HG02623 (cell line): ENCODE measurements around the gene ZNF326.

Source experiments
- ATAC-seq: cut with Tn5 transposase; IDR thresholded peaks from one replicate; pipeline ENCODE4 v1.9.1; 2021; ENCODE audit warnings: moderate library complexity; ENCODE audit not compliant: unreplicated experiment

The ZNF326 gene, protein sequence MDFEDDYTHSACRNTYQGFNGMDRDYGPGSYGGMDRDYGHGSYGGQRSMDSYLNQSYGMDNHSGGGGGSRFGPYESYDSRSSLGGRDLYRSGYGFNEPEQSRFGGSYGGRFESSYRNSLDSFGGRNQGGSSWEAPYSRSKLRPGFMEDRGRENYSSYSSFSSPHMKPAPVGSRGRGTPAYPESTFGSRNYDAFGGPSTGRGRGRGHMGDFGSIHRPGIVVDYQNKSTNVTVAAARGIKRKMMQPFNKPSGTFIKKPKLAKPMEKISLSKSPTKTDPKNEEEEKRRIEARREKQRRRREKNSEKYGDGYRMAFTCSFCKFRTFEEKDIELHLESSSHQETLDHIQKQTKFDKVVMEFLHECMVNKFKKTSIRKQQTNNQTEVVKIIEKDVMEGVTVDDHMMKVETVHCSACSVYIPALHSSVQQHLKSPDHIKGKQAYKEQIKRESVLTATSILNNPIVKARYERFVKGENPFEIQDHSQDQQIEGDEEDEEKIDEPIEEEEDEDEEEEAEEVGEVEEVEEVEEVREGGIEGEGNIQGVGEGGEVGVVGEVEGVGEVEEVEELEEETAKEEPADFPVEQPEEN

DNA sequence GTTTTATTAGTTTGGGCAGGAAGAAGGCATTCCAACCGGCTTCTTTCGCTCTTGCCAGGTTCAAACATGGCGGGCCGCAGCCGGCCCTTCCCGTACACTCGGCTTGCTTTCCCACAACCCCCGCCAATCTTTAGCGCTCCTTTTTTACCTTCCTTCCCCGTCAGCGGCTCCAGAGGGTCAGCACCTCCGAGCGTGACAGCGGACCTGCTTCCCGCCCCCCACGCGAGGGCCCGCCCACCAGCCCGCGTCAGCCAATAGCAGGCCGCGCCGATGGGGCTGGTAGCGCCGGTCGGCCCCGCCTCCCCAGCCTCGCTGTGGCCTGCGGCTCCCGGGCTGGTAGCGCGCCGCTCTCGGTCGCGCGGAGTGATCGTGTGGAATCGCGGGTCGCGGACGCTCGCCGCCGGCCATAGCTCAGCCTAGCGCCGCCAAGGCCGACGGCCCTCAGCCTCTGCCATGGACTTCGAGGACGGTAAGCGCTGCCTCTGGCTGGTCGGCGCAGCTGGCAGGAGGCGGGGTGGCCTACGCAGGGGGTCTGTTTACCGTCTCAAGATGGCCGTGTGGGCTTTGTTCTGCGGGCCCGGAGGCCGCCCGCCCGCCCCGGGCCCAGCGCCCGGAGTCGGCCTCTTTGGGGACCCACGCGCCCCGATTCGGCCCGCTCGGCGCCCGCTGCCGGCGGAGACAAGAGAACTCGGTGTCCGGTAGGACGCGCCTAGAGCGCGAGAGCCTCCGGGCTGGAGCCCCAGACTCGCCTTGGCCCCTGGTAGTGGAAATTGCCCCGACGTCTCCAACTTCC, at the start of gene ZNF326:
Gene ZNF326 (plus strand): TSS at position 306 of the 793 bp plus-strand sequence. CDS start 148 bp downstream, at position 454.
- peak; percentile 96 for ATAC-seq

DNA sequence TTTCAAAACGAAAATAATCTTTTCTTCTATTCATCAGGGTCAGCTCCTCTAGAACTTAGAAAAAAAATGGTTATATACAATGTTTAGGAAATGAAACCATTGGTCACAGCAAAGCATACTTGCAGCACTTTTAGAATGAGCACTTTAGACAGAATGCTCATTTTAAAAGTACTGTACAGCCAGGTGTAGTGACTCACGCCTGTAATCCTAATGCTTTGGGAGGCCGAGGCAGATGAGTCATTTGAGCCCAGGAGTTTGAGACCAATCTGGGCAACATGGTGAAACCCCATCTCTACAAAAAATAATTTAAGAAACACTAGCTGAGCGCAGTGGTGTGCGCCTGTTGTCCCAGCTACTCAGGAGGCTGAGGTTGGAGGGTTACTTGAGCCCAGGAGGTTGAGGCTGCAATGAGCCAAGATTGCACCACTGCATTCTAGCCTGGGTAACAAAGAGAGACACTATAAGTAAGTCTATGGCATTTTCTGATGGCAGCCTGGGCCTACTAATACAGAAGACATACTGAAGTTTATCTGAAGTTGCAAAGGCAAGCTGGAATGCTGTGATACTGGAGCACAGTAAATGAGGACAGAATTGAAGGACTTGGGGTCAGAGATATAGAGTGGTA, 48.9 kb upstream of the ZNF326 start:
- ATAC-seq, result peak; percentile 85

GRCh38 chr1:89946532-89946931, 48.4 kb upstream of the ZNF326 start:
- no peak for ATAC-seq

GRCh38 chr1:89948722-89949345, 46.1 kb upstream of the ZNF326 start:
- no peak for ATAC-seq

- ATAC-seq, result no peak
Observed at GRCh38 chr1:89949991-89950624, 44.8 kb upstream of the ZNF326 start.

- no peak for ATAC-seq
Observed at GRCh38 chr1:89950703-89951102, 44.2 kb upstream of the ZNF326 start.

GRCh38 chr1:89951766-89952604, 42.9 kb upstream of the ZNF326 start:
- no peak for ATAC-seq

GRCh38 chr1:89952605-89953130, 42.2 kb upstream of the ZNF326 start:
- peak; percentile 34 for ATAC-seq

DNA sequence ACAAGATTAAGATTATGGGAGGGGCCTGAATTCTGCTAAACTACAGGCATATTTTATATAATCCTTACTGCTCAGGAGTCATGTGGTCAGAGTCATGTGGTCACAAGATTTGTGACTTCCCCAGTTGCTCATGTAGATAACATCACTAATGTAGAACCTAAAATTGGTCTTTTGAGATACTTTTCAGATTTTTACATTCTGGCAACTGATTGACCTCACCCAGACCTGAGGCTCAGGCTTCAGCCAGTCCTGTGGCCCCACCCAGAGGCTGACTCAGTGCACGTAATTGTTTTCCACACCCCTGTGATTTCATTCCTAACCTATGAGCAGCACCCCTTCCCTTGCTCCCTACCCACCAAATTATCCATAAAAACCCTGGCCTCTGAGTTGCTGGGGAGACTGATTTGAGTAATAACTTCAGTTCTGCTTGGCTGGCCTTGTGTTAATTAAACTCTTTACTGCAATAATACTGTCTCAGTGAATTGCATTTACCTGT, 41.7 kb upstream of the ZNF326 start:
- ATAC-seq, result peak; percentile 55

DNA sequence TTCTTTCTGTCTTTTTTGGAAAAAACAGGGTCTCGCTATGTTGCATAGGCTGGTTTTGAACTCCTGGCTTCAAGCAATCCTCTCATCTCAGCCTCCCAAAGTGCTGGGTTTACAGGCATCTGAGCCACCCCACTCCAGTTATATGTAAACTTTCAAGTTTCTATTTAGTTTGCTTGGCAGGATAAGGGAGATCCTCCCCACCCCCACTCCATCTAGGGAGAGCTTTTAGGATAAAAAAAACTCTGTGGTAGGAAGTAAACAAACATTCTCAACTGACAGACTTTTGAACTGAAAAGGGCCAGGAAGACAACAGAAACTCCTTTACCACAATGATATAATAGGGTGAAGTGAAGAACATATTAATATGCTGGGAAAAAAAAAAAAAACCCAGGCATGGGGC, 41.0 kb upstream of the ZNF326 start:
- ATAC-seq, result no peak

- no peak for ATAC-seq
Observed at GRCh38 chr1:89954401-89954800, 40.5 kb upstream of the ZNF326 start.

- ATAC-seq, result no peak
Observed at GRCh38 chr1:89955311-89956205, 39.4 kb upstream of the ZNF326 start.

DNA sequence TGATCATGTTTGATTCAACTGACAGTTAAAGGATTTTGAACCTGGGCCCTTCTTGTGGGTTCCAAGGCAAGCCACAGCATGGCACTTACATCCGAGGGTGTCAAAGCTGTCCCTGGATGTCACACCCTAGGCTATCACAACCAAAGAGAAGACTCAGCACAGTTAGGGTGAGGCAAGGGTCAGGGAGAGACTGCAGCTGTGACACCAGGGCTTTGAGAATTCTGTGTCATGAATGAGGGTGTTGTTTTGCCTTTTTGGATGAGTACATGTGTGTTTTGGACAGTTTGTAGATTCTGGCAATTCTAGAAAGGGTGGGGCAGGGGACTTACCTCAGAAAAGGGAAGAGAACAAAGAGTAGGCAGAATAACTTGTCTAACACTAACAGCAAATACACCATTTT, 37.8 kb upstream of the ZNF326 start:
- ATAC-seq, result no peak

- ATAC-seq, result no peak
Observed at GRCh38 chr1:89958851-89959654, 35.9 kb upstream of the ZNF326 start.

DNA sequence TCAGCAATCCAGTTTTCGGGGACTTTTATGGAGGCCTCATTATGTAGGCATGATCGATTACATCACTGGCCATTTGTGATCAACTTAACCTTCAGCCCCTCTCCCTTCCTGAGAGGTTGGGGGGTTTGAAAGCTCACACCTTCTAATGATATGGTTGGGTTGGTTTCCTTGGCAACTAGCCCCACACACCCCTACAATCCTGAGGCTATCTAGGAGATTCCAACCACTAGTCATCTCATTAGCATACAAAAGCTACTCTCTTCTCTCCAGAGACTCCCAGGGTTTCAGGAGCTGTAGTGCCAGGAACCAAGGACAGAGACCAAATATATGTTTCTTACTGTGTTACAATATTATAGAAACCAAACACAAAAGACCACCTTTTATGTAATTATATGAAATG, 35.2 kb upstream of the ZNF326 start:
- no peak for ATAC-seq

DNA sequence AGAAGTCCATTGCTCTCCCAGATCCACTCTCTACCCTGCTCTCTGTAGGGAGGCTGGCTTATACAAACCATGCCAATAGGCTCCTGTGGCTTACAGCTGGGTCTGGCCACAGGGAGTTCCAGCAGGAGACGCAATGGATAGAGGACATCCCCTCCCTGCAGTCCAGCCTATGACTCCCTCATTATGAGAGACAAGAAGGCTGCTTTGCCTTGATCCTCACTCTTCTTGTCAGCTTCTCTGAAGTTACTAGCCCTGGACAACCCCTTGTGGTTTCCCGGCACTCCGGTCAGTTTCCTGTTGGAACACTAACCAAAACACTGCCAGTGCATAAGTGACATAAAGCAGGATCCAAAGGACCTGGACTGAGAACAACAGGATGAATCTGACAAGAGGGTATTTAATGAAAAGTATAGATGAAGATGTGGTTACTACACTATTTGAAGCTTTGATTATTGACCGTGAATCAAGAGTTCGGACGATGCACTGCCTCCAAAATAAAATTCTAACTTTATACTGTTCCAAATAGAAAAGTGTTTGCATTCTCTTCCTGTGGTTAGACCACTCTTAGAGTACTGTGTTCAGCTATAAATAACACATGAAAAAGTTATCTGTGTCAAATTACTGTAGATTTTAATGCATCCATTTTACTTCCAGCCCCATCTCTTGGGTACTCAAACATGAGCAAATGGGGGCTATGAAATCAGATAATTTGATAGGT, 32.7 kb upstream of the ZNF326 start:
- ATAC-seq, result no peak

DNA sequence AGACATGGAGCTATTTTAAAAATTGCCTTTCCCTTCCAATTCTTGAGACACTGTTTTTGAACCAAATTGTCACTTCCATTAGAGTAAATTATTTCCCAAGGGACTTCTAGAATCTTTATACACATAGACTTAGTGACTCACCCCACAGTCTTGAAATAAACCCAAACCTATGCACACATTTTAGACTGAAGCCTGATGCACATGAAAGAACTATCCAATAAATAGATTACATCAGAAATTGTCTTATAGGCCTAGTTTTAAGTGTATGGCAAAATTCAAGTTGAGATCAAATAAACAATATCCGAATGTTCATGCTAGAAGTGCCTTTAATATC, 32.2 kb upstream of the ZNF326 start:
- ATAC-seq, result no peak
